Esophagus (tissue), 2 donors: ENCODE results near the gene CACNA1I. TPM values are rescaled to one million over a fixed set of nuclear protein-coding genes. Genes with fewer than 3 reads are reported as not detected.

ENCODE experiments used
- H3K27ac ChIP-seq, 2 donors: one replicate each; pipeline ENCODE4 v1.5.1; 2013; ENCODE audit warnings: low read depth in 2 of 2, mild to moderate bottlenecking in 2 of 2, inconsistent platforms in 1 of 2, low read length in 1 of 2, moderate library complexity in 1 of 2
- H3K27me3 ChIP-seq, 2 donors: one replicate each; pipeline ENCODE4 v1.6.1; 2013; ENCODE audit warnings: low read length in 2 of 2, control low read depth in 1 of 2, mild to moderate bottlenecking in 1 of 2; ENCODE audit not compliant: insufficient read depth in 2 of 2, control insufficient read depth in 1 of 2
- H3K36me3 ChIP-seq, 2 donors: one replicate each; pipeline ENCODE4 v1.6.1; 2013; ENCODE audit warnings: low read length in 1 of 2; ENCODE audit not compliant: control insufficient read depth in 2 of 2, insufficient read depth in 2 of 2
- H3K4me1 ChIP-seq, 2 donors: one replicate each; pipeline ENCODE4 v1.6.1; 2013; ENCODE audit warnings: low read length in 1 of 2; ENCODE audit not compliant: control insufficient read depth in 2 of 2, insufficient read depth in 2 of 2
- H3K4me3 ChIP-seq, 2 donors: one replicate each; pipeline ENCODE4 v1.5.1; 2013; ENCODE audit warnings: low read length in 2 of 2, mild to moderate bottlenecking in 2 of 2, low read depth in 1 of 2, moderate library complexity in 1 of 2
- H3K9me3 ChIP-seq, 2 donors: one replicate each; pipeline ENCODE4 v1.6.1; 2013; ENCODE audit warnings: mild to moderate bottlenecking in 2 of 2, low read depth in 1 of 2, low read length in 1 of 2, moderate library complexity in 1 of 2; ENCODE audit not compliant: control insufficient read depth in 2 of 2, insufficient read depth in 1 of 2
- WGBS, 2 donors: extraction: QIAGEN DNeasy Blood & Tissue Kit; methylation state at CpG; one replicate each; pipeline ENCODE4 v1.1.7; 2013; 5-methylcytosine and 5-hydroxymethylcytosine counted together
- polyA plus RNA-seq, 2 donors: library from polyadenylated mRNA; stranded (reverse); fragments of 200-250 nt; gene quantifications; one replicate each; pipeline ENCODE4 v1.2.3, GENCODE V29; 2013
- donor health status: healthy with polysubstance abuse.
- donor health status: Bipolar disorder and iron deficiency.

Gene CACNA1I
- polyA plus RNA-seq, 2 donors, result 0.09 to 0.37 TPM

GRCh38 chr22:39603345-39603744 lies 32.8 kb downstream of the CACNA1I start:
- 81 to 88% methylated on average over 3 of the region's 3 CpGs for WGBS, 2 donors
- H3K4me1 ChIP-seq, result peaks cover 0 to 2% of the 10 kb centered on the region in 2 donors
- peaks cover 0 to 2% of the 10 kb centered on the region in 2 donors for H3K9me3 ChIP-seq
- no peaks in the 10 kb centered on the region for H3K36me3 ChIP-seq
- H3K4me3 ChIP-seq, result no peak overlapping the region
- peaks cover 0 to 2% of the 10 kb centered on the region in 2 donors for H3K27me3 ChIP-seq
- no peak overlapping the region for H3K27ac ChIP-seq

DNA sequence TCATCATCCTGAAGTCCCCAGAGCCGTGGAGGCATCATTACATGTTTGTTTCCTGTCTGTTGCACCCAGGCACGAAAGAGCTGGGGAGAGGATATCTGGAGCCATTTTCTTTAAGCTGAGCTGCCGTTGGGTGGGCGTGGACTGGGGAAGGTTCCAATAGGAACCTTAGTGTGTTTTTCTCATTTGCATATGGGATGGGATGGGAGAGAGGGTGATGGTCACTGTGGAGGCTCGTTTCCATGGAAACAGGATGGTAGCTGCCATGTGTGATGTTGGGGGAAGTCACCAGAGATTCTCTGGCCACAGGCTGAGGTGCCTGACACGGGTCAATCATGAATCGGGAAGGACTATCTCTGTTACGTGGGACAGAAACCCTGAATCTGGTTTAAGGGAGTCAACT lies 39.7 kb downstream of the CACNA1I start:
- no peaks in the 10 kb centered on the region for H3K27me3 ChIP-seq
- WGBS, 2 donors, result 56 to 67% methylated on average over 8 of the region's 8 CpGs

DNA sequence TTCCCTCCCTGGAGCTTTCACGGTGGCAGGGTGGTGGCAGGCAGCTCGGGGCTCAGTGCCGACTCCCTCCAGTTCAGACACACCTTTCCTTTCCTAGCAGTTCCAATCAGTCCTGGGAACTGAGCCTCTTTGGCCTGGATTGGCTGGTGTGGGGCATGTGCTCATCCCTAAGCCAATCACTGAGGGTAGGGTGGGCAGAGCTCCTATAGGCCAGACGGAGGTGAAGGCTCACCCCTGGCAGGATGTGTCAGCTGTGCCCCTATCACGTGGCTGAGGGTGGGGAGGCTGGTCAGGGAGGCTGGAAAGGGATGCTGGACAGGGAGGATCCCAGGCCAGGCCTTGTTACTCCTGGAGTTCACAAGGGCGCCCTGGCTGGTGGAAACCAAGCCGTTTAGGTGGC lies 40.2 kb downstream of the CACNA1I start:
- no peak overlapping the region for H3K4me3 ChIP-seq
- H3K27me3 ChIP-seq, result no peaks in the 10 kb centered on the region
- H3K4me1 ChIP-seq, result peaks cover 0 to 3% of the 10 kb centered on the region in 2 donors
- 74 to 79% methylated on average over 7 of the region's 7 CpGs for WGBS, 2 donors
- H3K27ac ChIP-seq, result no peak overlapping the region
- H3K9me3 ChIP-seq, result peaks cover 0 to 9% of the 10 kb centered on the region in 2 donors
- no peaks in the 10 kb centered on the region for H3K36me3 ChIP-seq

More for the DNA sequence above, 39.7 kb downstream of the CACNA1I start:
- H3K4me1 ChIP-seq, result peaks cover 0 to 3% of the 10 kb centered on the region in 2 donors
- no peak overlapping the region for H3K4me3 ChIP-seq
- no peak overlapping the region for H3K27ac ChIP-seq
- H3K9me3 ChIP-seq, result peaks cover 0 to 9% of the 10 kb centered on the region in 2 donors
- H3K36me3 ChIP-seq, result no peaks in the 10 kb centered on the region

- 78 to 85% methylated on average over 4 of the region's 4 CpGs for WGBS, 2 donors
- peaks cover 0 to 14% of the 10 kb centered on the region in 2 donors for H3K9me3 ChIP-seq
- no peak overlapping the region for H3K27ac ChIP-seq
- peaks cover 0 to 3% of the 10 kb centered on the region in 2 donors for H3K4me1 ChIP-seq
- no peak overlapping the region for H3K4me3 ChIP-seq
- H3K27me3 ChIP-seq, result no peaks in the 10 kb centered on the region
- H3K36me3 ChIP-seq, result no peaks in the 10 kb centered on the region
These were observed 40.8 kb downstream of the CACNA1I start for GRCh38 chr22:39611360-39611759.

GRCh38 chr22:39612811-39613548 lies 42.4 kb downstream of the CACNA1I start:
- Histone ChIP-seq H3K36me3 (no peaks in the 10 kb centered on the region), H3K27me3 (no peaks in the 10 kb centered on the region)
- WGBS, 2 donors, result 70 to 74% methylated on average over 7 of the region's 7 CpGs

GRCh38 chr22:39613549-39613921 lies 43.0 kb downstream of the CACNA1I start:
- no peaks in the 10 kb centered on the region for H3K27me3 ChIP-seq
- no peak overlapping the region for H3K27ac ChIP-seq
- H3K36me3 ChIP-seq, result no peaks in the 10 kb centered on the region
- 93 to 94% methylated on average over 9 to 10 of the region's 10 CpGs for WGBS, 2 donors
- no peak overlapping the region for H3K4me3 ChIP-seq
- peaks cover 0 to 14% of the 10 kb centered on the region in 2 donors for H3K9me3 ChIP-seq
- peaks cover 0 to 3% of the 10 kb centered on the region in 2 donors for H3K4me1 ChIP-seq

More at GRCh38 chr22:39612811-39613548, 42.4 kb downstream of the CACNA1I start:
- peaks cover 0 to 14% of the 10 kb centered on the region in 2 donors for H3K9me3 ChIP-seq
- H3K4me1 ChIP-seq, result peaks cover 0 to 3% of the 10 kb centered on the region in 2 donors
- H3K27ac ChIP-seq, result no peak overlapping the region
- no peak overlapping the region for H3K4me3 ChIP-seq

- no peaks in the 10 kb centered on the region for H3K27me3 ChIP-seq
- peaks cover 0 to 3% of the 10 kb centered on the region in 2 donors for H3K4me1 ChIP-seq
- 46 to 63% methylated on average over 4 of the region's 4 CpGs for WGBS, 2 donors
- H3K9me3 ChIP-seq, result peaks cover 0 to 14% of the 10 kb centered on the region in 2 donors
- no peak overlapping the region for H3K4me3 ChIP-seq
- no peaks in the 10 kb centered on the region for H3K36me3 ChIP-seq
- no peak overlapping the region for H3K27ac ChIP-seq
These were observed 43.9 kb downstream of the CACNA1I start for GRCh38 chr22:39614442-39614841.

GRCh38 chr22:39616051-39616450 lies 45.5 kb downstream of the CACNA1I start:
- H3K27ac ChIP-seq, result no peak overlapping the region
- no peak overlapping the region for H3K4me3 ChIP-seq
- H3K4me1 ChIP-seq, result no peaks in the 10 kb centered on the region
- H3K9me3 ChIP-seq, result peaks cover 0 to 9% of the 10 kb centered on the region in 2 donors
- H3K36me3 ChIP-seq, result no peaks in the 10 kb centered on the region
- no peaks in the 10 kb centered on the region for H3K27me3 ChIP-seq
- 72 to 85% methylated on average over 9 of the region's 9 CpGs for WGBS, 2 donors

- no peaks in the 10 kb centered on the region for H3K27me3 ChIP-seq
- H3K4me1 ChIP-seq, result no peaks in the 10 kb centered on the region
- whole genome bisulfite sequencing, 2 donors, result 62% methylated on average over 6 of the region's 6 CpGs
- no peak overlapping the region for H3K4me3 ChIP-seq
- no peaks in the 10 kb centered on the region for H3K36me3 ChIP-seq
- H3K9me3 ChIP-seq, result peaks cover 0 to 8% of the 10 kb centered on the region in 2 donors
- H3K27ac ChIP-seq, result no peak overlapping the region
These were observed 46.2 kb downstream of the CACNA1I start for GRCh38 chr22:39616781-39617180.

DNA sequence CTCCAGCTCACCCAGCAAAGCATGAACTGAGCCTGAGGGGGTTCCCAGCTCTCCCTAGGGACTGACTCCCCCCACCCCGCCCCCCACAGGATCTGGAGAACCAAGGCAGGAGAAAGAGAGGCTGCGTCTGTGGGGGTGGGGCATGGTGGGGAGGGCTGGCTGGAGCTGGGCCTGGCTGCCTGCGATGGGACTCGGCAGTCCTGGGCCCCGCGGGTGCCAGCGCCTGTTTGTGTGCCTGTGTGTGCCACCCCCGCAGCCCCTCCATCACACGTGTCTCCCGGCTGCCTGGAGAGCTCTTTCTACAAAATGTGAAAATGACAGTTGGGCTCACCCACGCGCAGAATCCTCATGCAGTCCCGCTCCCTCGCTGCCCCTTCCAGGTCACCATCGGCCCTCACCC lies 46.8 kb downstream of the CACNA1I start:
- no peaks in the 10 kb centered on the region for H3K27me3 ChIP-seq
- H3K27ac ChIP-seq, result no peak overlapping the region
- H3K4me3 ChIP-seq, result no peak overlapping the region
- 10 to 18% methylated on average over 13 to 15 of the region's 15 CpGs for WGBS, 2 donors
- H3K36me3 ChIP-seq, result no peaks in the 10 kb centered on the region
- H3K9me3 ChIP-seq, result peaks cover 0 to 4% of the 10 kb centered on the region in 2 donors
- H3K4me1 ChIP-seq, result no peaks in the 10 kb centered on the region
